Measurements from ENCODE around the gene CCDC13.
A peak's percentile ranks its signal among the peaks of the same experiment; 100 is the strongest.
"Not testable (repeated sequence)": the region's sequence is repeated elsewhere in the genome, so short reads cannot be mapped to it uniquely, and the experiment has no call there.

The CCDC13 gene

DNA sequence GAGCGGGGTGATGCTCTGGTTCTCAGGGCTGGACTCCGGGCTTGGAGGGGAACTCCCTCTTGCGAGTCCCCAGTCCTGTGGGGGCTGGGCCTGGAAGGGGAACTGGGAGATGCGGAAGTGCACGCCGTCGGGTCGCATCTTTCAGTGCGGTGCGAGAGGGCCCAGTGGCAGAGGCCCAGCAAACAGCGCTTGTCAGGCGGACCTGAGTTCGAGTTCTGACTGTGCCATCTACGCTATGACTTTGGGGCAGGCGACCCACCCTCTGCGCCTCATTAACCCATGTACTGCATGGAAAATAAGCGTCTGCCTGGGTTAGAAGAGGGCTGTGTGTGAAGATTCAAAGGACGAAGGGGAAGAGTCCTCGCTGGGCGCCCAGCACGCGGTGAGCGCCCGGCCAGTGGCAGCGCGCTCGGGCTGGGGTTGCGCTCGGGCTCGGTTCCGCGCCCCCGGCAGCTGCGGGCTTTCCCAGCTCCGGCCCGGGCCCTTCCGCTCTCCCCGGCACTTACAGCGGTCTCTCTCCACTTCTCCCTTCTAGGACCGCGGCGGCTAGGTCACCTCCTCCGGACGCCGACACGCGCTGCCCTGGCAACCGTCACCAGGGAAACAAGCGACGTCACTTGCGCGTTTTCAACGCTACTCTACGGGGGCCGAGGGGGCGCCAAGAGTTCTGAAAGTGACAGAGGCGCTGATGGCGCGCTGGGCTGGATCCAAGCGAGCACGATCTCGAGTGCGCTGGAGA, at the start of gene CCDC13:
TSS of gene CCDC13 (minus strand) at position 584 of the 739 bp plus-strand sequence. CDS start 14,908 bp downstream, outside the sequence.
- peak; percentile 70 to 86 for DNase-seq (ENCODE audit: low read depth in 2 of 2)

GRCh38 chr3:42822828-42823227, 49.8 kb upstream of the CCDC13 start:
- DNase-seq (ENCODE audit: low read depth in 2 of 2), result no peak

DNA sequence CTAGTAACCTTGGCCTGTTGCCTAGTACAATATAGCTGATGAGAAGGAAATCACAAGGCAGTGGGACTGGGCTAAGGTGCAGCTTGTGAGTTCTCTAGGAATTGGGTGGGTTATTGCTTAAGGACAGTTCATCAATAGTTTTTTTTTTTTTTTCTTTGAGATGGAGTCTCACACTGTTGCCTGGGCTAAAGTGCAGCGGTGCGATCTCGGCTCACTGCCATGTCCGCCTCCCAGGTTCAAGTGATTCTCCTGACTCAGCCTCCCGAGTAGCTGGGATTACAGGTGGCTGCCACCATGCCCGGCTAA, 47.6 kb upstream of the CCDC13 start:
- DNase-seq (ENCODE audit: low read depth in 2 of 2), result no peak

- no peak for DNase-seq (ENCODE audit: low read depth in 2 of 2)
These were observed 46.4 kb upstream of the CCDC13 start for GRCh38 chr3:42819351-42819965.

GRCh38 chr3:42815826-42816225, 42.8 kb upstream of the CCDC13 start:
- DNase-seq (ENCODE audit: low read depth in 2 of 2), result no peak

DNA sequence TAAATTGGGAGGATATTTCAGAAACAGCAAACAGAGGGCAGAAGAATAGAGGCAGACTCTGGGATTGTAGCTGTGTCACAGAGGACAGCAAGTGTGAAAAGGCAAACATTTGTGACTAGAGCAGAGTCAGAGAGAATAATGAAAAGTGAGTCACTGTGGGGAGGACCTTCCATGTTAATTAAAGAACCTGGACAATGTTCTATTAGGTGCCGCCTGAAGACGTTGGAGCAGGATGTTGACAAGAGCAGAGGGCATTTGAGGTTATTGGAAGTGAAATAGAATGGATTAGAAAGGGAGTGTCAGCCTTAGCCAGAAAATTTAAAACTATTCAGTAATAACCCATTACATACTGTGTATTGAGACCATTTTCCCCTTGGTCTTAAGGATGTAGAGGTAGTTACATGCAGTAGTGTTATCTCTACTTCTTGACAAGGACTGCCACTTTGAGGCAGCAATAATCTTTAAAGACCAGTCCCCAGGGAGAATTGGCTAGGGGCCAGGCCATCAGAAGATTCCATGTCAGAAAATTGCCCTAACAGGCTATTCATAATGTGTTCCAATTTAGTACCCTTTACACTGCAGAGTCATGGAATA, 42.0 kb upstream of the CCDC13 start:
- DNase-seq (ENCODE audit: low read depth in 2 of 2), result no peak

- DNase-seq (ENCODE audit: low read depth in 2 of 2), result no peak
These were observed 41.2 kb upstream of the CCDC13 start for GRCh38 chr3:42814246-42814645.

GRCh38 chr3:42811118-42811883, 38.2 kb upstream of the CCDC13 start:
- not testable (repeated sequence) for DNase-seq (ENCODE audit: low read depth in 2 of 2)

- not testable (repeated sequence) for DNase-seq (ENCODE audit: low read depth in 2 of 2)
These were observed 37.7 kb upstream of the CCDC13 start for GRCh38 chr3:42810706-42811105.

DNA sequence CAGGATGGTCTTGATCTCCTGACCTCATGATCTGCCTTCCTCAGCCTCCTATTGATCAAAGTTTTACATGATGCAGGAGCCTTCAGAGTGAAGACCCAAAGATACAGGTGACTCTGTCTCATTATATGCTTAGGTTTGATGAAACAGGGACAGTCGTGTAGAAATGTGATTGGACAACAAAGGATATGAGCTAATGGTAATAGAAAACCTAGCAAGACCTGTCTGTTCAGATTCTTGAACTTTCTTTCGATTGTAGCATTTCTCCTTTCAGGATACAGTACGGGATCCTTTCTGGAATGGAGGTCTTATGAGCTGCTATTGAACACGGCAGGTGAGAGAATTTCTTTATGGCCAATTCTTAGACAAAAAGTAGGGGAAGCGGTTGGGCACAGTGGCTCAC, 36.1 kb upstream of the CCDC13 start, which contains the start of gene ACKR2:
TSS of gene ACKR2 (plus strand) at position 244 of the 400 bp plus-strand sequence. CDS start 55,058 bp downstream, outside the sequence.
- DNase-seq (ENCODE audit: low read depth in 2 of 2), result no peak

DNA sequence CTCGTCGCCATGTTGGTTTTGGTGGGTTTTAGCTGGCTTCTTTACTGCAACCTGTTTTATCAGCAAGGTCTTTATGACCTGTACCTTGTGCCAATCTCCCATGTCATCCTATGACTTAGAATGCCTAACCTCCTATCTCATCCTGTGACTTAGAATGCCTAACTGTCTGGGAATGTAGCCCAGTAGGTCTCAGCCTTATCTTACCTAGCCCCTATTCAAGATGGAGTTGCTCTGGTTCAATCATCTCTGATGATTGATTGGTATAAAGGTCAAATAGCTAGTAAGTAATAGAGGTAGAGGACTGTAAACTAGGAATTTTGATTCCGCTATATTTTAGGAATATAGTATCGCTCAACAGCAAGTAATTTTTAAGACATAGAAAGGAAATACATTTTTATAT, 34.9 kb upstream of the CCDC13 start:
- no peak for DNase-seq (ENCODE audit: low read depth in 2 of 2)

GRCh38 chr3:42805141-42805821, 32.2 kb upstream of the CCDC13 start:
- DNase-seq (ENCODE audit: low read depth in 2 of 2), result no peak

- DNase-seq (ENCODE audit: low read depth in 2 of 2), result no peak
These were observed 31.7 kb upstream of the CCDC13 start for GRCh38 chr3:42804831-42805132.

GRCh38 chr3:42804106-42804830, 31.2 kb upstream of the CCDC13 start, which contains the start of gene HIGD1A:
Gene HIGD1A, minus strand, starts transcription at chr3:42804490. Its CDS starts 10,237 bp downstream, at chr3:42794253.
- DNase-seq (ENCODE audit: low read depth in 2 of 2), result peak; percentile 89 to 90

GRCh38 chr3:42803414-42804105, 30.5 kb upstream of the CCDC13 start:
- peak in 1 of 2 donors; percentile 27 for DNase-seq (ENCODE audit: low read depth in 2 of 2)

DNA sequence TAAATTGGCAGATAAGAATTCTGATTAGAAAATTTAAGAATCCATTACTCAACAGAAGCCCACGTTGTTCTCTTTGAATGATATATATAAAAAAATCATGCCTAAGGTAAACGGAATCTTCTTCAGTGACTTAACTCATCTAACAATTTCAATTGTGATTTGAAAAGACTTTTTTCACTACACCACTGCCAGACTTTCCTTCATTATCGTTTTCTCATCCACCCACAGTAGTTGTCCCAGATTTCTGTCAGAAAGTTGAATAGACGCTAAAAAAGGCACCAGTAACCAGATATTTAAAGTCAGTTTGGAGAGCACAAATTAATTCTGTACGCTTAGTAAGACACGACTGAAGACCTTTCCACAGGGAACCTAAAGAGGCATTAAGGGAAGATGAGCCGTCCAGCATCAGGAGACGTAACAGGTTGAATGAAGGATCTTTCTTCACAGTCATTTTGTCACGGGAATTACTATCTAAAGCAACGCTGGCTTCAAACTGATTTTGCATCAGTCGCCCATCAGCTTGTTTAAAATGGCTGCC, 29.9 kb upstream of the CCDC13 start:
- DNase-seq (ENCODE audit: low read depth in 2 of 2), result no peak

DNA sequence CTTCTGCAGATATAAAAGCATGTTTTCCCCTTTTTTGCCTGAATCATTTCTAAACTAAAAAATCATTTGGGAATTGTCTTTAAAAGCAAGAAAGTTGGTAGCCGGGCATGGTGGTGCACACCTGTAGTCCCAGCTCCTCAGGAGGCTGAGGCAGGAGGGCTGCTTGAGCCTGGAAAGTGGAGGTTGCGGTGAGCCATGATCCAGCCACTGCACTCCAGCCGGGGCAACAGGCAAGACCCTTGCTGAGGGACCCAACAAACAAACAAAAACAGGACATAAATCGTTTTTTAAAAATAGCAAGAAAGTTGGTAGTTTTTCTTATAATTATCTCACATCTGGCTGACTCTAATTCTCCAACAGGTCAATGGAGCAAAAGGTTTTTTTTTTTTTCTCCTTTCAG, 28.7 kb upstream of the CCDC13 start:
- DNase-seq (ENCODE audit: low read depth in 2 of 2), result no peak

DNA sequence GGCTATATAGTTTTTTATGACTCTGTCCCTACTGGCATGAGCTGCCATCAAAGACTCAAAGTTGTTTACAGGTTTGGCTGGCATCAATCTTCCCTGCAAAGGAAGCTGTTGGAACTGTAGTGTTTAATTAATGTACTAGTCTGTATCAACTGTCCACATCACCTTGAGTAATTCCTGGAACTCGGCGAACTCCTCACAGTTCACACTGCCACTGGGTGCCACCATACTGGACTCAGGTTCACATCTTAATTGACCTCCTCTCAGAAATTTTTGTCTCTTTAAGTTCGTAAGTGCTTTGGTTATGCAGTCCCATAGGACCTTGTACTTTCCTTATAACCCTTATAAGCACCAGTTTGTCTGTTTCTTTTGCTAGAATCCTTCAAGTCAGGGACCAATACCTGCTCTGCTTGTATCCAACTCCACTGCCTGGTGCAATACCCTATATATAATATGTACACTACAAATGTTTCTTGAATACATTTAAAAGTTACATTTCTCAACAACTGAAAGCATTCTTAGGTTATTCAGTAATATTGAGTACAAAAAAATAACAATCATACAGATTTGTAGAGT, 28.1 kb upstream of the CCDC13 start:
- no peak for DNase-seq (ENCODE audit: low read depth in 2 of 2)

DNA sequence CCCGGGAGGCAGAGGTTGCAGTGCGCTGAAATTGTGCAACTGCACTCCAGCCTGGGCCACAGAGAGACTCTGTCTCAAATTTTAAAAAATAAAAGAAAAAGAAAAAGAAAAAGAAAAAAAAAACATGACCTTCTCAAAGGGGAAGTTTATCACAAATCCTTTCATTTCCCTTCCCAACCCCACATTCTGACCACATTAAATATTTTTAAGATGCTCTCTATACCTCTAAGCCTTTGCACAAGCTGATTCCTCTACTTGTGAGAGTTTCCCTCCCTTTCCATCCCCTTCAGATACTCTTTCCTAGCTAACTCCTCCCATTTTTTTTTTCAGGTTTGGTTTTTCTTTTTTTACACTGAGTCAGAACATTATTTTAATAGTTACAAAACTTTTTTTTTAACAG, 27.2 kb upstream of the CCDC13 start:
- DNase-seq (ENCODE audit: low read depth in 2 of 2), result no peak

DNA sequence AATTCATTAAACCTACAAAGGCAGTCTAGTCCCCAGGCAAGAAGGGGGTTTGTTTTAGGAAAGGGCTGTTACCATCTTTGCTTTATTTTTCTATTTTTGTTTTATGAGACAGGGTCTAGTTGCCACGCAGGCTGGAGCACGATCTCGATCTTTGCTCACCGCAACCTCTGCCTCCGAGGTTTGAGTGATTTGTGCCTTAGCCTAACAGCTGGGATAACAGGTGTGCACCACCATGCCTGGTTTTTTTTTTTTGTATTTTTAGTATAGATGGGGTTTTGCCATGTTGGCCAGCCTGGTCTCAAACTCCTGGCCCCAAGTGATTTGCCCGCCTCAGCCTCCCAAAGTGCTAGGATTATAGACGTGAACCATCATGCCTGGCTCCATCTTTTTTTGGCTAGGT, 26.3 kb upstream of the CCDC13 start:
- no peak for DNase-seq (ENCODE audit: low read depth in 2 of 2)

All from stimulated activated CD4-positive, alpha-beta T cell treated with anti-CD3 and anti-CD28 coated beads, Interleukin-1b, Interleukin-23, amount 100 ng/mL, for 4 hours (primary cell).